GM19099 (cell line): ENCODE results near the gene CHKA.

Experiments
- POLR2A ChIP-seq: IDR thresholded peaks from 3 replicates; pipeline ENCODE4 v1.6.1; 2011; ENCODE audit warnings: low read depth; ENCODE audit not compliant: insufficient read length; ENCODE audit errors: extremely low read depth

Gene CHKA

GRCh38 chr11:68076371-68077042 is 44.7 kb downstream of the CHKA start:
- no peak for TF ChIP-seq POLR2A

GRCh38 chr11:68074584-68075352 is 46.4 kb downstream of the CHKA start:
- no peak for TF ChIP-seq POLR2A

- TF ChIP-seq POLR2A: no peak
Measured at GRCh38 chr11:68071281-68072048, 49.7 kb downstream of the CHKA start.

GRCh38 chr11:68067991-68068390 is 53.2 kb downstream of the CHKA start:
- TF ChIP-seq POLR2A: no peak

GRCh38 chr11:68066742-68067141 is 54.4 kb downstream of the CHKA start:
- TF ChIP-seq POLR2A: no peak

GRCh38 chr11:68065841-68066240 is 55.3 kb downstream of the CHKA start:
- no peak for TF ChIP-seq POLR2A

- TF ChIP-seq POLR2A: no peak
Measured at GRCh38 chr11:68064926-68065325, 56.3 kb downstream of the CHKA start.

- TF ChIP-seq POLR2A: no peak
Measured at GRCh38 chr11:68061508-68061907, 59.7 kb downstream of the CHKA start.

- no peak for TF ChIP-seq POLR2A
Measured at GRCh38 chr11:68057807-68058206, 63.4 kb downstream of the CHKA start.

- no peak for TF ChIP-seq POLR2A
Measured at GRCh38 chr11:68056317-68057285, 64.6 kb downstream of the CHKA start.

- TF ChIP-seq POLR2A: peak; percentile 34
Measured at GRCh38 chr11:68053981-68054812, 67.0 kb downstream of the CHKA start.

- peak; percentile 10 for TF ChIP-seq POLR2A
Measured at GRCh38 chr11:68053117-68053516, 68.1 kb downstream of the CHKA start.

- no peak for TF ChIP-seq POLR2A
Measured at GRCh38 chr11:68052137-68052873, 68.9 kb downstream of the CHKA start.
